GM19452 (cell line): ENCODE measurements around the gene SEPTIN6.

Source experiments
- ATAC-seq: cut with Tn5 transposase; IDR thresholded peaks from one replicate; pipeline ENCODE4 v1.9.1; 2021; ENCODE audit not compliant: unreplicated experiment

Gene SEPTIN6

DNA sequence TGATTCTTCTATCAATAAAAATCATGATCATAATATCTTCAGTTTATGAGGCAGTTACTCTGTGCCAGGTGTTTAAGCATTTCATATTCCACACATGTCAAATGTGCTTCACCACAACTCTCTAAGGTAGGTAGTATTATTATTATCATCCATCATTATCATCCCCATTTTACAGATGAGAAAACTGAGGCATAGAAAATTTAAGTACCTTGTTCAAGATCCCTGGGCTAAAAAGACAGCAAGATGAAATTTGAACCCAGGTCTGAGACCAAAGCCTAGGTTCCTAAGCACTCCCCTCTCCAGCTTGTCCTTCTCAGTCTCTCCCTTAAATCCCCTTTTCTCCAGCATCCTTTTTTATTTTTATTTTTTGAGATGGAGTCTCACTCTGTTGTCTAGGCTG lies 33.4 kb downstream of the SEPTIN6 start:
- ATAC-seq: no peak

- peak; percentile 69 for ATAC-seq
Observed at GRCh38 chrX:119655125-119655524, 37.8 kb downstream of the SEPTIN6 start.

DNA sequence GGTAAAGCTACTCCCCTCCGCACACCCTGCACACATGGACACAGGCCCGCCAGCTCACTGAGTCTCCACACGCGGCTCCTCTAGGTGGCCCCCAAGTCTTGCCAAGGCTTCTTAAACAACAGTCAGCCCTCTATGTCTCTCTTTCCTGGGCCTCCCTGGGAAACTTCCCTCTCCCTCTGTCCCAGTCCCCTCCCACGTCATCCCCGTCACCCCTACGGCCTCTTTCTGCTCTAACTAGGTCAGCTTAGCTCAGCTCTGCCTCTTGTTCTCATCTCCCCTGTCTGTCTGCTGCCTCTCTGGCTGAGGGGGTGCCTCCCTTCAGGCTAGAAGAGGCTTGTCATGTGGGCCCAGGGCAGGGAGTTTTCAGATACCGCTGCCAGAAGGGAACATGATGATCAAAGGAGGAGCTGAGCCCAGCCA lies 38.8 kb downstream of the SEPTIN6 start:
- ATAC-seq: no peak

DNA sequence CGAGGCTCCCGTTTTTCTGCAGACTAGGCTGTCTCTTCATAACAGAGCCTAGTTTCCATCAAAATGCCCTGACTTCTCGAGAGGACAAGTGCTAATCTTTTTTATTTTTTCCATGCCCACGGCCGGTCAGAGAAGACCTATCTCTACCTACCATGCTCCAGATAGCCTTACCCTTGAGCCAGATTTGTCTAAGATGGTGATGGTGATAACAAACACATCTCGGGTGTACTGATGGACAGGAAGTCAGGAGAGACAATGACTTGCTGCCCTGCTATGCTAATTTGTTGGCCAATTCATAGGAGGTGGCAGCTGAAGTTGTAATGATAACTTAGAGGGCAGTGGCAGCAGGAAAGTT lies 44.6 kb downstream of the SEPTIN6 start:
- ATAC-seq: peak; percentile 13

DNA sequence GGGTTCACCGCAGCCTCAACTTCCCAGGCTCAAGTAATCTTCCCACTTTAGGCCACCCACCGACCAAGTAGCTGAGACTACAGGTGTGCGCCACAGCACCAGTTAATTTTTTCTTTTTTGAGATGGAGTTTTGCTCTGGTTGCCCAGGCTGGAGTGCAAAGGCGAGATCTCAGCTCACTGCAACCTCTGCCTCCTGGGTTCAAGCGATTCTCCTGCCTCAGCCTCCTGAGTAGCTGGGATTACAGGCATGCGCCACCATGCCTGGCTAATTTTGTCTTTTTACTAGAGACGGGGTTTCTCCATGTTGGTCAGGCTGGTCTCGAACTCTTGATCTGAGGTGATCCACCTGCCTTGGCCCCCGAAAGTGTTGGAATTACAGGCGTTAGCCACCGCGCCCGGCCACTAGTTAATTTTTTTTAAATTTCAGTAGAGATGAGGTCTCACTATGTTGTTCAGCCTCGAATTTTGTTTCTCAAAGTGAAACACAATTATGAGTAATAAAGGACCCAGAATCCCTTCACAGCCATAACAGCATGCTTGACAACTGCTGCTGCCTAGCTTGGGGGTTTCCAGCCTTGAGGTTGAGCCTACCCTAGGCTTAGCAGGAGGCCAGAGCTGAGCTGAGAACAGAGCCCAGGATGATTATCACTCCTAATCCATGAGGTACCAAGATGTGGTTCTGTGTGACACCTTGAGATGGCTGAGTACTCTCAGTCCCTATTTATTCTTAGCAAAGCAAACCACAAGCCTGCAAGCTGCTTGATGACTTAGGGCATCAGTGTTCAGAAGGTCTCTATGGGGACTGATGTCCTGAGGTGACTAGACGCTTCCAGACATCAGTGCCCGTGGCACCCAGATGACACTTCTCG lies 45.2 kb downstream of the SEPTIN6 start:
- ATAC-seq: peak; percentile 96

- ATAC-seq: no peak
Observed at GRCh38 chrX:119647089-119647488, 45.9 kb downstream of the SEPTIN6 start.

DNA sequence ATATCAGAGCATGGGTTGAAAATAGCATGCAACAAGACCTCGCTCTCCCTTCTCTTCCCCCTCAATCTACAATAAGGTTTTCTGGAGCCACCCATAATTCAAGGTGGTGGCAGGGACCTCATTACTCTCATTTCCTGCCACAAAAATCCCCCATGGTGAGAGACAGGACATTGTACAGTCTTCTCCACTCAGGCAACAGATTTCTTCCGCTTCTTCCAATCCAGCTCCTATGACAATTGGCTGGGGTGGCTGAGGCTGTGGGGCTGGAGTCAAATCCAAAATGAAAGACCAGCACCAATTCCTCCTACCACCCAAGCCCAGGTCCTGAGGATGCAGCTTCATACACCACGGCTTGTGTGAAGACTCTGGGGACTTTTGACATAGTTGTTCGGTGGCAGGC lies 46.5 kb downstream of the SEPTIN6 start:
- no peak for ATAC-seq

- ATAC-seq: no peak
Observed at GRCh38 chrX:119643696-119644095, 49.3 kb downstream of the SEPTIN6 start.
